HG03280 (cell line): ENCODE results near the gene PDLIM5.
"Not testable (repeated sequence)": the region's sequence is repeated elsewhere in the genome, so short reads cannot be mapped to it uniquely, and the experiment has no call there.

ENCODE experiments used
- ATAC-seq: cut with Tn5 transposase; IDR thresholded peaks from one replicate; pipeline ENCODE4 v1.9.1; 2021; ENCODE audit warnings: mild to moderate bottlenecking, moderate library complexity; ENCODE audit not compliant: unreplicated experiment

The PDLIM5 gene

GRCh38 chr4:94551643-94552564, 100.2 kb downstream of the PDLIM5 start:
- ATAC-seq: no peak

- not testable (repeated sequence) for ATAC-seq
Measured at GRCh38 chr4:94556047-94556446, 104.3 kb downstream of the PDLIM5 start.

DNA sequence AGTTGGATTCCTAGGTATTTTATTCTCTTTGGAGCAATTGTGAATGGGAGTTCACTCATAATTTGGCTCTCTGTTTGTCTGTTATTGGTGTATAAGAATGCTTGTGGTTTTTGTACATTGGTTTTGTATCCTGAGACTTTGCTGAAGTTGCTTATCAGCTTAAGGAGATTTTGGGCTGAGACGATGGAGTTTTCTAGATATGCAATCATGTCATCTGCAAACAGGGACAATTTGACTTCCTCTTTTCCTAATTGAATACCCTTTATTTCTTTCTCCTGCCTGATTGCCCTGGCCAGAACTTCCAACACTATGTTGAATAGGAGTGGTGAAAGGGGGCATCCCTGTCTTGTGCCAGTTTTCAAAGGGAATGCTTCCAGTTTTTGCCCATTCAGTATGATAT, 105.9 kb downstream of the PDLIM5 start:
- ATAC-seq: not testable (repeated sequence)

DNA sequence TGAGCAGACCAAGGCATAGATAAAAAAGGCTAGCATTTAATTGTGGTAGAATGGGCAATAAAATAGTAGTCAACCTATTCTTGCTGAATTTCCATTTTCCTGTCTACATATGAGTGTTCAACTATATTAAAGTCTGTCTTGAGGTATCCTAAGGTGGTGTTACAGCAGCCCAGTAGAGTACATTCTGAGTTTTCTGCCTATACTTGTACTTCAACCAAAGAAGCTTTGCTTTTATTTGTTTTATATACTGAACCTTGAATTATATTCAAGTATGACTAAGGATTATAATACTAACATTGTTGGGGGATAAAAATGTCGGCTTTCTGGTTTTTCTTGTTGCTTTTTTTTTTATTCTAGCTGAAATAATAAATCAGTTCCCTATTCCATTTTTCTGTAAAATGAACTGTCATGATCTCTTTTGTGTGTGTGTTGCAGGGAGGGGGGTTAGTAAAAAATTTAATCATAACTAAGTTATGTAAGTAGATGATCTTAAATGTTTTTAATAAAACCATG, 106.7 kb downstream of the PDLIM5 start:
- ATAC-seq: no peak

DNA sequence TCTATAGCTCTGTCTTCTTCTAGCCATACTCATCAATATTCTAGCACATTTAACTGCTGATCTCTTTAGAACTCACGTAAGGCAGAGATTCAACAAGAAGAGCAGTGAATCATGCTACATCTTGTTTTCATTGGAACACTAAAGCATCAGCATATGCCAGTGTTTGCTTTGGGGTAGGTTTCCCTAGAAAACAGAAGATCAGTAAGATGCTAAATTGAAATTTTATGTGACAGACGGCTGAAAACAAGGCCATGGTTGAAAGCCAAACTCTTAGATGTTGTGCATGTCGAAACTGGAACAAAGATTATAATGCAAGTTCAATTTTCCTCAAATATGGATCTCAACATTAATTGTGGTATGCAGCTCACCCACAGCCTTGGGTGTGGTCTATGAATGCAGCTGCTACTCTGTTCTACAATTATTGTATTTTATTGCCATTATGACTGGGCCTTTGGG, 107.6 kb downstream of the PDLIM5 start:
- ATAC-seq: no peak

DNA sequence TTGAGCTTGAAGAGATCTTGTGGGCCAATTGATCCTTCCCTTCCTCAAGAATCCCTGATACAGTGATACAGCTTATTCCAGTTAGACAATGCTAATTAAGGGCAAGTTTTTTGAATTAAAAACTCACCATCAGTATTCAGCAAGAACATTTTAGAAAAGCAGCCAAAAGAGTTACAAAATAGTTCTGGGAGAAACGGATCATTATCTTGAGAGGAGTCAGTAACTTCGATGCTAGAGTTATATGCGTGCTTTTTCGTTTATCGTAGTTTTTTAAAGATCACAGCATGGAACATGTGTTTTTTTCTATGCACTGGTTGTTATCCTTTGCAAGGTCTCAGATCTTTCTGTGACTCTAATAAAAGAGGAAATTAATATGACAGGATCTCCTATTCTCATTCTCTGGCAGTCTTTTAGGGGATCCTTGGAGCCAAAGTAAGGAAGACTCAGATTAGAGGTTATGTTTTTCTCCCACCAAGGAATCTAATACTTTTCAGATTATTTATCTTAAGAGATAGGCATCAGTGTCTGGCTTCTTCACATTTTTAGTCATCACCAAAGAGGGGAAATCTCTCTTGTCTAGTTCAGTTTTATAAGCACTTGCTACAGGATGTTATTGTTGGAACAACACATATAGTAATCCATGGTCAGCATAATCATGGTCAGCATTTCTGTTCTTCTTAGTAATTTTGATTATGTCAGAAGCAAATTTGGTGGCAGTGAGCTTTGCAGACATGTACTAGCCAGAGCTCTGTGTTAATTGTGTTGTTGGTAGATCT, 109.7 kb downstream of the PDLIM5 start:
- ATAC-seq: no peak

GRCh38 chr4:94562285-94562684, 110.5 kb downstream of the PDLIM5 start:
- ATAC-seq: no peak

GRCh38 chr4:94564252-94564651, 112.5 kb downstream of the PDLIM5 start:
- ATAC-seq: no peak

- no peak for ATAC-seq
Measured at GRCh38 chr4:94566420-94566819, 114.7 kb downstream of the PDLIM5 start.

- no peak for ATAC-seq
Measured at GRCh38 chr4:94567811-94568210, 116.1 kb downstream of the PDLIM5 start.

DNA sequence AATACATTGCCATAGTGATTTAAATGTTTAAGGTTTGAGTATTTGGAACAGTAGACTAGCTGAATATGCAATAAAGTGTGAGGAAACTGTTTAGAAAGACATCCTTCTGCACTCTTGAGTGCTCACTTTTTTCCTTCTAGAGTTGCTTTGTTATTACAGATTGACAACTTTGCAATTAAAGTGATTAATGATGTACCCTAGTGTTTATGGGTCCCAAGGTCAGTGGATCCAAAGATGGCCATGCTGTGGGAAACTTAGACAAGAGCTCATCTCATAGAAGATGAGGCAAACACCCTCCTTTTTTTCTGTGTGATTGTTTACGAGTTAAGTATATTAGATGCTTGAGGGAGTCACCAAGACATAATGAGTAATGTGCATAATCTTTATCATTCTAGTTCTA, 118.8 kb downstream of the PDLIM5 start:
- ATAC-seq: no peak

- ATAC-seq: no peak
Measured at GRCh38 chr4:94571298-94571697, 119.6 kb downstream of the PDLIM5 start.

GRCh38 chr4:94571715-94572114, 120.0 kb downstream of the PDLIM5 start:
- ATAC-seq: no peak

GRCh38 chr4:94574050-94574449, 122.3 kb downstream of the PDLIM5 start:
- ATAC-seq: no peak

- ATAC-seq: no peak
Measured at GRCh38 chr4:94574616-94575015, 122.9 kb downstream of the PDLIM5 start.

DNA sequence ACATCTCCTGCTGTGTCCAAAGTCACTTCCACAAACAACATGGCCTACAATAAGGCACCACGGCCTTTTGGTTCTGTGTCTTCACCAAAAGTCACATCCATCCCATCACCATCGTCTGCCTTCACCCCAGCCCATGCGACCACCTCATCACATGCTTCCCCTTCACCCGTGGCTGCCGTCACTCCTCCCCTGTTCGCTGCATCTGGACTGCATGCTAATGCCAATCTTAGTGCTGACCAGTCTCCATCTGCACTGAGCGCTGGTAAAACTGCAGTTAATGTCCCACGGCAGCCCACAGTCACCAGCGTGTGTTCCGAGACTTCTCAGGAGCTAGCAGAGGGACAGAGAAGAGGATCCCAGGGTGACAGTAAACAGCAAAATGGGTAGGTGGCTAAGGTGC, 123.9 kb downstream of the PDLIM5 start:
- ATAC-seq: no peak

- no peak for ATAC-seq
Measured at GRCh38 chr4:94576210-94576609, 124.5 kb downstream of the PDLIM5 start.

DNA sequence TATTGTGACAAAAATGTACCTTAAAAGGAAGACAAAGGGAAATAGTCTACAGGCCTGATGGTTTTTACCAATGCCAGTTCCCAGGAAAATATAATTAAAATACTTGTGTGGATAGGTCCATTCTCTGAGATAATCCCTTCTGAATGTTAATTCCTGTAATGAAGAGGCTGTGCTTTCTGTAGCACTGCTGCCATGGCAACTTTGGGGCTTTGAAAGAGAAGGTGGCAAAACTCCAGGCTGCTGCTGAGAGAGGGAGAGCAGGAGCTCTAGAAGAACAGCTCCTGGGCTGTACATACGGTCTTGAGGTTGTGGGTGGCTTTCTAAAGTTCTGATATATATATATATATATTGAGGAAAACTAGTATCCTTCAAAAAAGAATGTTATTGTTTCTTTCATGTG, 125.4 kb downstream of the PDLIM5 start:
- no peak for ATAC-seq

- no peak for ATAC-seq
Measured at GRCh38 chr4:94578195-94578594, 126.5 kb downstream of the PDLIM5 start.

- ATAC-seq: no peak
Measured at GRCh38 chr4:94581766-94582165, 130.0 kb downstream of the PDLIM5 start.

GRCh38 chr4:94582517-94582916, 130.8 kb downstream of the PDLIM5 start:
- ATAC-seq: no peak
